Stomach smooth muscle (tissue), 2 donors: ENCODE data around the gene NDUFS6.
"Not testable (repeated sequence)": the region's sequence is repeated elsewhere in the genome, so short reads cannot be mapped to it uniquely, and the experiment has no call there.

ENCODE experiments used
- H3K27ac ChIP-seq: one replicate; pipeline ENCODE4 v1.7.0; 2013; ENCODE audit warnings: mild to moderate bottlenecking, low read length, inconsistent platforms
- H3K27me3 ChIP-seq, 2 donors: one replicate each; pipeline ENCODE4 v1.7.0; 2013; ENCODE audit warnings: low read length in 2 of 2; ENCODE audit not compliant: insufficient read depth in 2 of 2, control insufficient read depth in 1 of 2
- H3K36me3 ChIP-seq, 2 donors: one replicate each; pipeline ENCODE4 v1.7.0; 2013; ENCODE audit warnings: low read length in 2 of 2; ENCODE audit not compliant: control insufficient read depth in 2 of 2, insufficient read depth in 2 of 2
- H3K4me1 ChIP-seq: one replicate; pipeline ENCODE4 v1.7.0; 2013; ENCODE audit warnings: low read length; ENCODE audit not compliant: control insufficient read depth, insufficient read depth
- H3K4me3 ChIP-seq, 2 donors: one replicate each; pipeline ENCODE4 v1.7.0; 2013; ENCODE audit warnings: low read length in 2 of 2
- H3K9ac ChIP-seq, 2 donors: one replicate each; pipeline ENCODE4 v1.7.0; 2013; ENCODE audit warnings: low read length in 2 of 2, mild to moderate bottlenecking in 1 of 2
- H3K9me3 ChIP-seq, 2 donors: one replicate each; pipeline ENCODE4 v1.7.0; 2013; ENCODE audit warnings: low read length in 2 of 2; ENCODE audit not compliant: control insufficient read depth in 2 of 2
- donor health status: healthy.
- donor health status: Pancreatic carcinoma.

The NDUFS6 gene

GRCh38 chr5:1793301-1793740 lies 7.9 kb upstream of the NDUFS6 start:
- H3K9me3 ChIP-seq = no peaks in the 10 kb centered on the region
- H3K27ac ChIP-seq = no peak overlapping the region
- peaks cover 0 to 5% of the 10 kb centered on the region in 2 donors for H3K27me3 ChIP-seq
- H3K4me1 ChIP-seq = peaks cover 15% of the 10 kb centered on the region
- peaks cover 17 to 19% of the 10 kb centered on the region in 2 donors for H3K36me3 ChIP-seq
- no peak overlapping the region for H3K9ac ChIP-seq
- no peak overlapping the region for H3K4me3 ChIP-seq

GRCh38 chr5:1793966-1794900 lies 7.0 kb upstream of the NDUFS6 start:
- no peaks in the 10 kb centered on the region for H3K9me3 ChIP-seq

GRCh38 chr5:1794901-1795290 lies 6.3 kb upstream of the NDUFS6 start:
- Histone ChIP-seq H3K36me3 (peaks cover 17 to 19% of the 10 kb centered on the region in 2 donors), H3K9me3 (no peaks in the 10 kb centered on the region), H3K4me3 (no peak overlapping the region), H3K27me3 (peaks cover 0 to 3% of the 10 kb centered on the region in 2 donors), H3K4me1 (peaks cover 22% of the 10 kb centered on the region), H3K27ac (no peak overlapping the region), H3K9ac (no peak overlapping the region)

More at GRCh38 chr5:1793966-1794900, 7.0 kb upstream of the NDUFS6 start:
- H3K4me3 ChIP-seq = no peak overlapping the region
- no peak overlapping the region for H3K9ac ChIP-seq
- H3K36me3 ChIP-seq = peaks cover 17 to 19% of the 10 kb centered on the region in 2 donors
- peaks cover 0 to 3% of the 10 kb centered on the region in 2 donors for H3K27me3 ChIP-seq
- H3K4me1 ChIP-seq = peaks cover 22% of the 10 kb centered on the region
- H3K27ac ChIP-seq = no peak overlapping the region

DNA sequence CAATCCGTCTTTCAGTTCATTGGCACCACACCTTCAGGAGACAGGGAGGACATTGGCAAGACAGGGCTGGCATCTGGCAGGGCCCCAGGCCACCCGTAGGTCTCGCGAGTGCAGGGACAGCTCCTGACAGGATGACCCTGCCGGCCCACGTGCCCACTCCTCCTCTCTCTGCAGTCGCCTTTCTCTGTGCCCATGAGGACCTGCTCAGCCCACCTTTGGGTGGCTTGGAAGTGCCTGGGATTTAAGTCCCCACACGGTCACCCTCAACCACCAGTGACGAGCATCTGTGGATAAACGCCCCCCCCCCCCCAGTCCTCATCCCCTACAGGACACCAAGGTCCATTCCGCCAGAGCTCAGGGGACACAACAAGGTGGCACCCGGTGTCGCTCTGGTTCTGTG lies 5.7 kb upstream of the NDUFS6 start:
- peaks cover 24% of the 10 kb centered on the region for H3K4me1 ChIP-seq
- no peak overlapping the region for H3K27ac ChIP-seq

DNA sequence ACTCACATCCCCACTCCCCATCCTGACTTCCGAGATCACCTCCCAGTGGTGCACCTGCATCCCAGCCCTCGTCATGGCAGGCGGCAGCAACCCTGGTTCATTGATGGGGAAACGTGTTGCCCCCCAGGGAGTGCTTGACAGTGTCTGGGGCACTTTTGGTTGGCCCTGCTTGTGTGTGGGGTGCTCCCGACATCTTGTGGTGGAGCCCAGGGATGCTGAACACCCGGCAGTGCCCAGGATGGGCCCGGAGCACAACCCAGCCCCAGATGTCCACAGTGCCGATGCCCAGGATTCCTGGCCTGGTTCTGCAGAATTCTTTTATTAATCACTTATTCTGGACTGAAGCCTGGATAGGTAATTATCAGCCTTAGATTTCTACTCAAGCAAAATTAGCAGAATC lies 5.3 kb upstream of the NDUFS6 start:
- no peaks in the 10 kb centered on the region for H3K27me3 ChIP-seq
- peaks cover 28% of the 10 kb centered on the region for H3K4me1 ChIP-seq
- H3K4me3 ChIP-seq = no peak overlapping the region

More for the DNA sequence above, 5.7 kb upstream of the NDUFS6 start:
- Histone ChIP-seq H3K36me3 (peaks cover 17 to 19% of the 10 kb centered on the region in 2 donors), H3K9me3 (no peaks in the 10 kb centered on the region), H3K27me3 (no peaks in the 10 kb centered on the region), H3K4me3 (no peak overlapping the region), H3K9ac (no peak overlapping the region)

GRCh38 chr5:1796371-1797102 lies 4.7 kb upstream of the NDUFS6 start:
- Histone ChIP-seq H3K27me3 (no peaks in the 10 kb centered on the region), H3K4me3 (no peak overlapping the region), H3K36me3 (peaks cover 17 to 19% of the 10 kb centered on the region in 2 donors), H3K9ac (no peak overlapping the region), H3K27ac (no peak overlapping the region), H3K4me1 (peaks cover 28% of the 10 kb centered on the region), H3K9me3 (no peaks in the 10 kb centered on the region)

More for the DNA sequence above, 5.3 kb upstream of the NDUFS6 start:
- H3K27ac ChIP-seq = no peak overlapping the region
- no peak overlapping the region for H3K9ac ChIP-seq
- H3K9me3 ChIP-seq = no peaks in the 10 kb centered on the region
- H3K36me3 ChIP-seq = peaks cover 17 to 19% of the 10 kb centered on the region in 2 donors

GRCh38 chr5:1797103-1797800 lies 4.0 kb upstream of the NDUFS6 start:
- Histone ChIP-seq H3K27me3 (no peaks in the 10 kb centered on the region), H3K9me3 (no peaks in the 10 kb centered on the region), H3K4me1 (peaks cover 28% of the 10 kb centered on the region), H3K36me3 (peaks cover 17 to 19% of the 10 kb centered on the region in 2 donors), H3K9ac (no peak overlapping the region), H3K4me3 (no peak overlapping the region), H3K27ac (no peak overlapping the region)

GRCh38 chr5:1797855-1798254 lies 3.4 kb upstream of the NDUFS6 start:
- Histone ChIP-seq H3K9me3 (no peaks in the 10 kb centered on the region), H3K4me1 (peaks cover 28% of the 10 kb centered on the region), H3K4me3 (no peak overlapping the region), H3K27ac (no peak overlapping the region), H3K36me3 (peaks cover 19 to 21% of the 10 kb centered on the region in 2 donors), H3K27me3 (no peaks in the 10 kb centered on the region), H3K9ac (no peak overlapping the region)

DNA sequence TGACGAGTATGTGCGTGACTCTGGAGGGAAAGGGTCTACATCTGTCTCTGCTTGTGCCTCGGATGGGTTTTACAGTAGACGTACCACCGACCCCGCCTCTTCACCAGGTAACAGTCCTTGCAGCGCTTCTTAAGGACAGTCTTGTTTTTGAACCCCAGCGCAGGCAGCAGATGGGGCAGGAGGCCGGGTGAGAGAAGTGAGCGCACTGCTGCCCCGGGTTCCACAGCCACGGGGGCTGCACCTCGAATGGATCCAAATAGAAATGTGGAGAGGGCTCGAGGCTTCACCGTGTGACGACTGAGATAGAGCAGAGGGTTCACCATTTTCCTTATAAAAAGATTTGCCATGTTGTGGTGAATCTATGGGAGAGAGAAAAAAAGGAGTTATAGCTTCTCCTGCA lies 2.6 kb upstream of the NDUFS6 start:
- not testable (repeated sequence) for H3K27ac ChIP-seq, H3K27me3 ChIP-seq, H3K9me3 ChIP-seq
- H3K4me1 ChIP-seq = peaks cover 28% of the 10 kb centered on the region
- peak overlapping the region; percentile 86 to 94 for H3K4me3 ChIP-seq
- peak overlapping the region; percentile 61 to 75 for H3K9ac ChIP-seq
- H3K36me3 ChIP-seq = peaks cover 26 to 28% of the 10 kb centered on the region in 2 donors

- Histone ChIP-seq H3K9me3 (no peaks in the 10 kb centered on the region), H3K27me3 (no peaks in the 10 kb centered on the region), H3K36me3 (peaks cover 29 to 33% of the 10 kb centered on the region in 2 donors), H3K4me1 (peaks cover 28% of the 10 kb centered on the region), H3K9ac (peak overlapping the region; percentile 61 to 75), H3K27ac (no peak overlapping the region), H3K4me3 (peak overlapping the region; percentile 86 to 94)
These were observed 2.1 kb upstream of the NDUFS6 start for GRCh38 chr5:1799110-1799601.
